Erythroblast (primary cell): Measurements from ENCODE around the gene LRP1B.

Experiments
- GATA1 ChIP-seq: IDR thresholded peaks from 2 replicates; pipeline ENCODE4 v1.6.1; 2011; ENCODE audit warnings: low read depth, mild to moderate bottlenecking, control low read depth, low read length, moderate library complexity
- POLR2A ChIP-seq: IDR thresholded peaks from 2 replicates; pipeline ENCODE4 v1.6.1; 2011; ENCODE audit warnings: mild to moderate bottlenecking, low read length

GRCh38 chr2:141557329-141558095, 573.3 kb downstream of the LRP1B start:
- no peak for TF ChIP-seq POLR2A
- no peak for TF ChIP-seq GATA1
